ENCODE data around the gene NRXN3. TPM values are rescaled to one million over a fixed set of nuclear protein-coding genes. Genes with fewer than 3 reads are reported as not detected.

NRXN3 gene
- total RNA-seq, 1 experiment from 2014 or later = 1.1 TPM

DNA sequence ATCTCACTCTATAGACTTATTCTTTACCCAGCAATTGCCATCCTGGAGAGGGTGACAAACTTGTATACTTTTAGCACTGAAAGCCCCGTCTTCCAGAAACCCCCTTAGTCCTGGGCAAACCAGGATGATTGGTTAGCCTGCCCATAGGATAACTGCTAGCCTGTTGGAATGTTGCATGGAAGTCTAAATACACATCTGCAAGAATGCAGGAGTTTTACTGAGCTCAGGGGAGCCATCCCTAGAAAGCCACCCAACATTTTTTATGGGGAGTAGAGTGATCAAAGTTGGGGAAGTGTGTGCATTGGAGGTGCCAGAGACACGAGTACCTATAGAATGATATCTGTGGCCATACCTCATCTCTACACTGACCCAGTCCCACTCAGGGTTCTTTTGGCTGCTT lies 155.7 kb downstream of the NRXN3 start:
- CTCF ChIA-PET = no interaction called here
- Histone ChIP-seq H3K9me3 (ENCODE audit: low read length) (no peaks in the 10 kb centered on the region), H3K4me1 (ENCODE audit: insufficient read depth, low read length) (no peaks in the 10 kb centered on the region), H3K9ac (ENCODE audit: low read length) (no peak overlapping the region), H3K27ac (ENCODE audit: low read length) (no peak overlapping the region), H3K36me3 (ENCODE audit: low read depth, low read length) (no peaks in the 10 kb centered on the region), H3K4me2 (ENCODE audit: low read length) (no peak overlapping the region), H3K27me3 (ENCODE audit: low read length) (no peaks in the 10 kb centered on the region), H4K20me1 (ENCODE audit: low read length) (no peaks in the 10 kb centered on the region), H3K4me3 (ENCODE audit: low read length) (no peak overlapping the region), H3K9me2 (replicated peaks; ENCODE audit: low read length) (no peaks in the 10 kb centered on the region), H2AFZ (ENCODE audit: low read length) (no peak overlapping the region), H3K79me2 (ENCODE audit: low read length) (no peaks in the 10 kb centered on the region), H3F3A (ENCODE audit: low read length, unreplicated experiment) (no peaks in the 10 kb centered on the region)
- TF ChIP-seq EZH2 (IDR thresholded peaks at IDR 0.05; ENCODE audit: low read length, unreplicated experiment) (no peak), EZH2phosphoT487 (IDR thresholded peaks at IDR 0.05; ENCODE audit: borderline replicate concordance, low read length) (no peak)
- TF ChIP-seq, protein P1, sequence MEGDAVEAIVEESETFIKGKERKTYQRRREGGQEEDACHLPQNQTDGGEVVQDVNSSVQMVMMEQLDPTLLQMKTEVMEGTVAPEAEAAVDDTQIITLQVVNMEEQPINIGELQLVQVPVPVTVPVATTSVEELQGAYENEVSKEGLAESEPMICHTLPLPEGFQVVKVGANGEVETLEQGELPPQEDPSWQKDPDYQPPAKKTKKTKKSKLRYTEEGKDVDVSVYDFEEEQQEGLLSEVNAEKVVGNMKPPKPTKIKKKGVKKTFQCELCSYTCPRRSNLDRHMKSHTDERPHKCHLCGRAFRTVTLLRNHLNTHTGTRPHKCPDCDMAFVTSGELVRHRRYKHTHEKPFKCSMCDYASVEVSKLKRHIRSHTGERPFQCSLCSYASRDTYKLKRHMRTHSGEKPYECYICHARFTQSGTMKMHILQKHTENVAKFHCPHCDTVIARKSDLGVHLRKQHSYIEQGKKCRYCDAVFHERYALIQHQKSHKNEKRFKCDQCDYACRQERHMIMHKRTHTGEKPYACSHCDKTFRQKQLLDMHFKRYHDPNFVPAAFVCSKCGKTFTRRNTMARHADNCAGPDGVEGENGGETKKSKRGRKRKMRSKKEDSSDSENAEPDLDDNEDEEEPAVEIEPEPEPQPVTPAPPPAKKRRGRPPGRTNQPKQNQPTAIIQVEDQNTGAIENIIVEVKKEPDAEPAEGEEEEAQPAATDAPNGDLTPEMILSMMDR (conservative IDR thresholded peaks at IDR 0.05; ENCODE audit: low read depth, low read length) = no peak
- no TSS peak for BruUV-seq (replicated peaks)
- intact Hi-C loops (cut with micrococcal nuclease) = no loop called here
- no peak for ATAC-seq
- DNase-seq = no peak
- POLR2A ChIA-PET (ENCODE audit: unreplicated experiment) = no interaction called here

DNA sequence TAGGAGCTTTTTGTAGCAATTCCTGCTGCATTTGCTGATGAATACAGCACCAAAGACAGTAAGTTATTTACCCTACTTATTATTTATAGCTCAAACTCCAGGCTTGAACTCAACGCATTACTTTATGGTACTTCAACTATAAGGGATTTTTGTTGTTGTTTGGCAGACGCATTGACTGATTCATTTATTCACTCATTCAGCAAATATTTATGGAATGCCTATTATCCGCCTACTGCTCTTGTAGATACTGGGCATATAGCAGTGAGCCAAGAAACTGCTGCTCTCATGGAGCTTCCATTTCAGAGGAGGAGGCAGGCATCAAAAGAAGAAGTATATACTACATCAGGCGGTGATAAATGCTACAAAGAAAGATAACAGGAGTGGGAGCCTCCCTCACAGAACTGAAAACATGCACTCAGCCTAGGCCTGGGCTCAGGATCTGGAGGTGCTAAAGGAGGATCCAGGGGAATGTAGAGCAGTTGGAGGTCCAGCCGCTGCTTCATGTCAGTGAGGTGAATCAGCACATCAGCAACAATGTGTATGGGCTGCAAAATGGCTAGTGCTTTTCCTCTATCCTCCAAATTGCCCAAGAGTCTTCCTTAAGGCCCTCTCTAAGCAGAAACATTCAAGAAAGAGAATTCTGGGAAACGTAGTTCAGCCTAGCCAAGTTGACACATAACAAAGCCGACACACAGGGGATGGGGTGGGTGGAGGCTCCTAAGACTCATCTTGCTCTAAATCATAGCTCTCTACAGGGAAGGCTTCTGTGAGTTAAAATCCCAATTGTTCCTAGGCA lies 157.5 kb downstream of the NRXN3 start:
- no peaks in the 10 kb centered on the region for H3K79me2 ChIP-seq (ENCODE audit: low read length)
- CTCF ChIA-PET = no interaction called here
- no peak for DNase-seq
- ATAC-seq = no peak
- no peaks in the 10 kb centered on the region for H3K36me3 ChIP-seq (ENCODE audit: low read depth, low read length)
- no peaks in the 10 kb centered on the region for H3K9me2 ChIP-seq (replicated peaks; ENCODE audit: low read length)
- H4K20me1 ChIP-seq (ENCODE audit: low read length) = no peaks in the 10 kb centered on the region
- H2AFZ ChIP-seq (ENCODE audit: low read length) = no peak overlapping the region
- TF ChIP-seq EZH2phosphoT487 (IDR thresholded peaks at IDR 0.05; ENCODE audit: borderline replicate concordance, low read length) = no peak
- TF ChIP-seq, protein P1 (conservative IDR thresholded peaks at IDR 0.05; ENCODE audit: low read depth, low read length) = no peak
- no peak for TF ChIP-seq EZH2 (IDR thresholded peaks at IDR 0.05; ENCODE audit: low read length, unreplicated experiment)
- no TSS peak for BruUV-seq (replicated peaks)
- no peaks in the 10 kb centered on the region for H3K9me3 ChIP-seq (ENCODE audit: low read length)
- H3F3A ChIP-seq (ENCODE audit: low read length, unreplicated experiment) = no peaks in the 10 kb centered on the region
- no peak overlapping the region for H3K27ac ChIP-seq (ENCODE audit: low read length)
- no peaks in the 10 kb centered on the region for H3K27me3 ChIP-seq (ENCODE audit: low read length)
- no peak overlapping the region for H3K4me3 ChIP-seq (ENCODE audit: low read length)
- no peaks in the 10 kb centered on the region for H3K4me1 ChIP-seq (ENCODE audit: insufficient read depth, low read length)
- POLR2A ChIA-PET (ENCODE audit: unreplicated experiment) = no interaction called here
- H3K9ac ChIP-seq (ENCODE audit: low read length) = no peak overlapping the region
- no peak overlapping the region for H3K4me2 ChIP-seq (ENCODE audit: low read length)
- intact Hi-C loops (cut with micrococcal nuclease) = no loop called here

DNA sequence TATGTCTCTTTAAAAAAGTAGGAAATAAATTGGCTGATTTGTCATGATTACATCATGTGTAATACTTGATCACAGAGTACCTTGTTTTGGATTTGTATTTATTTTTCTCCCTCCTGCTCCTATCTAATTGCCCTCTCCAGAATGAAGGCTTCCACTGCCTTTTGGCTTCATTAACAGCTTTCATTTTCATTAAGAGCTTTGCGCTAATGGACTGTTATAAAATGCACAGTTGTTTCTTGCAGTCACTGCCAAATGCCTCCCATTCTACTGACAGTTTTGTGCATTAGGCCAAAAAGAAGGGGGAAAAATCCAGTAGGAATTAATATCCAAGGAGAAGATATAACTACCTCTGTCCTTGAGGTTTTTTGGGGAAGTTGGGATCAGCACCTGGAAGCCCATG lies 159.2 kb downstream of the NRXN3 start:
- Histone ChIP-seq H3K27me3 (ENCODE audit: low read length) (no peaks in the 10 kb centered on the region), H3K9me3 (ENCODE audit: low read length) (no peaks in the 10 kb centered on the region), H3K9me2 (replicated peaks; ENCODE audit: low read length) (no peaks in the 10 kb centered on the region), H3K4me3 (ENCODE audit: low read length) (no peak overlapping the region), H3K9ac (ENCODE audit: low read length) (no peak overlapping the region), H4K20me1 (ENCODE audit: low read length) (no peaks in the 10 kb centered on the region), H3F3A (ENCODE audit: low read length, unreplicated experiment) (no peaks in the 10 kb centered on the region), H3K27ac (ENCODE audit: low read length) (no peak overlapping the region), H3K4me1 (ENCODE audit: insufficient read depth, low read length) (no peaks in the 10 kb centered on the region), H3K36me3 (ENCODE audit: low read depth, low read length) (no peaks in the 10 kb centered on the region), H3K4me2 (ENCODE audit: low read length) (no peak overlapping the region), H3K79me2 (ENCODE audit: low read length) (no peaks in the 10 kb centered on the region), H2AFZ (ENCODE audit: low read length) (no peak overlapping the region)
- no peak for DNase-seq
- TF ChIP-seq EZH2 (IDR thresholded peaks at IDR 0.05; ENCODE audit: low read length, unreplicated experiment) = no peak
- TF ChIP-seq, protein P1 (conservative IDR thresholded peaks at IDR 0.05; ENCODE audit: low read depth, low read length) = no peak
- TF ChIP-seq EZH2phosphoT487 (IDR thresholded peaks at IDR 0.05; ENCODE audit: borderline replicate concordance, low read length) = no peak
- intact Hi-C loops (cut with micrococcal nuclease) = no loop called here
- no peak for ATAC-seq
- POLR2A ChIA-PET (ENCODE audit: unreplicated experiment) = no interaction called here
- no TSS peak for BruUV-seq (replicated peaks)
- CTCF ChIA-PET = no interaction called here
